ENCODE measurements around the gene ITSN2. TPM values are rescaled to one million over a fixed set of nuclear protein-coding genes. Genes with fewer than 3 reads are reported as not detected.

ITSN2 gene
- total and polyA plus RNA-seq, 2 donors (not counting 1 experiment from before 2014, with no cell fraction given) = 23.1 to 43.4 TPM

DNA sequence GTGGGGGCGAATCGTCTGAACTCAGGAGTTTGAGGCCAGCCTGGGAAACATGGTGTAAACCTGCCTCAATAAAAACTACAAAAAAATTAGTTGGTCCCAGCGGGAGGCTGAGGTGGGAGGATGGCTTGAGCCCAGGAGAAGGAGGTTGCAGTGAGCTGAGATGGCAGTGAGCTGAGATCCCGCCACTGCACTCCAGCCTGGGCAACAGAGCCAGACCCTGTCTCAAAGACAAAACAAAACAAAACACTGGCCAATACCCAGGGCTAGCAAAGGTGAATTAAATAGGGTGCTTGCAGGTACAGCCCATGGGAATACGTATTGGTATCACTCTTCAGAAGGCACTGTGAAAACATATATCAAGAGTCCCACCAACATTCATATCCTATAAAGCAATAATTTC lies 7.0 kb downstream of the ITSN2 start:
- H2AFZ ChIP-seq (ENCODE audit: low read length) = no peak overlapping the region
- H3K9ac ChIP-seq (ENCODE audit: insufficient read depth, low read length) = no peak overlapping the region
- no peak for TF ChIP-seq EZH2 (IDR thresholded peaks at IDR 0.05; ENCODE audit: low read length, missing control alignments)
- TF ChIP-seq, protein P1, sequence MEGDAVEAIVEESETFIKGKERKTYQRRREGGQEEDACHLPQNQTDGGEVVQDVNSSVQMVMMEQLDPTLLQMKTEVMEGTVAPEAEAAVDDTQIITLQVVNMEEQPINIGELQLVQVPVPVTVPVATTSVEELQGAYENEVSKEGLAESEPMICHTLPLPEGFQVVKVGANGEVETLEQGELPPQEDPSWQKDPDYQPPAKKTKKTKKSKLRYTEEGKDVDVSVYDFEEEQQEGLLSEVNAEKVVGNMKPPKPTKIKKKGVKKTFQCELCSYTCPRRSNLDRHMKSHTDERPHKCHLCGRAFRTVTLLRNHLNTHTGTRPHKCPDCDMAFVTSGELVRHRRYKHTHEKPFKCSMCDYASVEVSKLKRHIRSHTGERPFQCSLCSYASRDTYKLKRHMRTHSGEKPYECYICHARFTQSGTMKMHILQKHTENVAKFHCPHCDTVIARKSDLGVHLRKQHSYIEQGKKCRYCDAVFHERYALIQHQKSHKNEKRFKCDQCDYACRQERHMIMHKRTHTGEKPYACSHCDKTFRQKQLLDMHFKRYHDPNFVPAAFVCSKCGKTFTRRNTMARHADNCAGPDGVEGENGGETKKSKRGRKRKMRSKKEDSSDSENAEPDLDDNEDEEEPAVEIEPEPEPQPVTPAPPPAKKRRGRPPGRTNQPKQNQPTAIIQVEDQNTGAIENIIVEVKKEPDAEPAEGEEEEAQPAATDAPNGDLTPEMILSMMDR (conservative IDR thresholded peaks at IDR 0.05 in 1 of 2, IDR thresholded peaks at IDR 0.05 in 1 of 2; ENCODE audit: low read depth in 1 of 2, low read length in 2 of 2) = no peak
- no peak overlapping the region for H3K27ac ChIP-seq (ENCODE audit: insufficient read depth, low read length)
- no peaks in the 10 kb centered on the region for H3K9me3 ChIP-seq (ENCODE audit: control insufficient read depth, insufficient read depth, low read depth, low read length)
- peaks cover 38% of the 10 kb centered on the region for H3K79me2 ChIP-seq (ENCODE audit: control insufficient read depth, insufficient read depth, low read length)
- no peaks in the 10 kb centered on the region for H3K36me3 ChIP-seq (ENCODE audit: control insufficient read depth, insufficient read depth, low read length)
- no peak overlapping the region for H3K4me3 ChIP-seq (replicated peaks in 1 of 4; ENCODE audit: control extremely low read depth in 1 of 4, insufficient read depth in 1 of 4, low read depth in 3 of 4, low read length in 4 of 4)
- no peaks in the 10 kb centered on the region for H3K4me1 ChIP-seq (ENCODE audit: control insufficient read depth, extremely low read depth, insufficient read depth, low read length)
- H4K20me1 ChIP-seq (ENCODE audit: control insufficient read depth, extremely low read depth, insufficient read depth, low read length) = peaks cover 2% of the 10 kb centered on the region
- no peaks in the 10 kb centered on the region for H3K27me3 ChIP-seq (ENCODE audit: control insufficient read depth, insufficient read depth, low read length)
- no peak overlapping the region for H3K4me2 ChIP-seq (ENCODE audit: extremely low read depth, insufficient read depth, low read length)
- no peak for DNase-seq (ENCODE audit: low read depth in 2 of 2)

DNA sequence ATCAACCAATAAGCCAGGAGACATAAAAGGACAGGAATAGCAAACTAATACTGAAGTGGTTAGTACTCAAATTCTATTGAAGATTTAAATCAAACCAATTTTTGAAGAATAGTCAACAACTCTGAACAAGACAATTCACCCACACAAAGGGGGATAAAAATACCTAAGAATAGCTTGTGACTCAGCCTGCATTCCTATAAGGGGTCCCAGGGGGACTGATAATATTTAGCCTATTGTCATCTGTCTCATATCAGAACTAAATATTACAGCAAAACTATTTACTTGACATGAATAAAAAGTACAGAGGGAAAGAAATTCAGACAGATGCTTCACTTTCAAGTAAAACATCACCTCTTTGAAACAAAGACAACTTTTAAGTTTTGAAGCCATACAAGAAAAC lies 7.7 kb downstream of the ITSN2 start:
- DNase-seq (ENCODE audit: low read depth in 2 of 2) = no peak
- H3K27me3 ChIP-seq (ENCODE audit: control insufficient read depth, insufficient read depth, low read length) = no peaks in the 10 kb centered on the region
- peaks cover 37% of the 10 kb centered on the region for H3K79me2 ChIP-seq (ENCODE audit: control insufficient read depth, insufficient read depth, low read length)
- TF ChIP-seq, protein P1 (conservative IDR thresholded peaks at IDR 0.05 in 1 of 2, IDR thresholded peaks at IDR 0.05 in 1 of 2; ENCODE audit: low read depth in 1 of 2, low read length in 2 of 2) = no peak
- no peak for TF ChIP-seq EZH2 (IDR thresholded peaks at IDR 0.05; ENCODE audit: low read length, missing control alignments)
- H3K4me2 ChIP-seq (ENCODE audit: extremely low read depth, insufficient read depth, low read length) = no peak overlapping the region
- H4K20me1 ChIP-seq (ENCODE audit: control insufficient read depth, extremely low read depth, insufficient read depth, low read length) = peaks cover 2% of the 10 kb centered on the region
- H3K4me3 ChIP-seq (replicated peaks in 1 of 4; ENCODE audit: control extremely low read depth in 1 of 4, insufficient read depth in 1 of 4, low read depth in 3 of 4, low read length in 4 of 4) = no peak overlapping the region
- H3K27ac ChIP-seq (ENCODE audit: insufficient read depth, low read length) = no peak overlapping the region
- H3K9ac ChIP-seq (ENCODE audit: insufficient read depth, low read length) = no peak overlapping the region
- no peaks in the 10 kb centered on the region for H3K36me3 ChIP-seq (ENCODE audit: control insufficient read depth, insufficient read depth, low read length)
- H3K9me3 ChIP-seq (ENCODE audit: control insufficient read depth, insufficient read depth, low read depth, low read length) = no peaks in the 10 kb centered on the region
- no peak overlapping the region for H2AFZ ChIP-seq (ENCODE audit: low read length)
- no peaks in the 10 kb centered on the region for H3K4me1 ChIP-seq (ENCODE audit: control insufficient read depth, extremely low read depth, insufficient read depth, low read length)

DNA sequence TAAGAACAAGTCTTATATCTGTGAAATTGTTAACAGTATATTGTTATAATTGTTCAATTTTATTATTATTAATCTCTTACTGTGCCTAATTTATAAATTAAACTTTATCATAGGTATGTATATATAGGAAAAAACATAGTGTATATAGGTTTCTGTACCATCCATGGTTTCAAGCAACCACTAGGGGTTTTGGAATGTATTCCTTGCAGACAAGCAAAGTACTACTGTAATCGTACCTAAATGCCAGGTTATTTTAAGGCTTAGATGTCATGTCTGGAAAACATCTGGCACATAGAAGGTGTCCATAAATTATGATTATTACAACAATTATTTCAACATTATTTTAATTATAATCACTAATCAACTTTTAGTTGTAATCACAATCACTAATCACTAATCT lies 8.4 kb downstream of the ITSN2 start:
- TF ChIP-seq, protein P1 (conservative IDR thresholded peaks at IDR 0.05 in 1 of 2, IDR thresholded peaks at IDR 0.05 in 1 of 2; ENCODE audit: low read depth in 1 of 2, low read length in 2 of 2) = no peak
- no peak for TF ChIP-seq EZH2 (IDR thresholded peaks at IDR 0.05; ENCODE audit: low read length, missing control alignments)
- Histone ChIP-seq H3K4me1 (ENCODE audit: control insufficient read depth, extremely low read depth, insufficient read depth, low read length) (no peaks in the 10 kb centered on the region), H3K36me3 (ENCODE audit: control insufficient read depth, insufficient read depth, low read length) (no peaks in the 10 kb centered on the region), H2AFZ (ENCODE audit: low read length) (no peak overlapping the region), H3K9me3 (ENCODE audit: control insufficient read depth, insufficient read depth, low read depth, low read length) (no peaks in the 10 kb centered on the region), H3K79me2 (ENCODE audit: control insufficient read depth, insufficient read depth, low read length) (peaks cover 34% of the 10 kb centered on the region), H3K4me3 (replicated peaks in 1 of 4; ENCODE audit: control extremely low read depth in 1 of 4, insufficient read depth in 1 of 4, low read depth in 3 of 4, low read length in 4 of 4) (no peak overlapping the region), H3K27ac (ENCODE audit: insufficient read depth, low read length) (no peak overlapping the region), H3K9ac (ENCODE audit: insufficient read depth, low read length) (no peak overlapping the region), H3K27me3 (ENCODE audit: control insufficient read depth, insufficient read depth, low read length) (no peaks in the 10 kb centered on the region), H3K4me2 (ENCODE audit: extremely low read depth, insufficient read depth, low read length) (no peak overlapping the region), H4K20me1 (ENCODE audit: control insufficient read depth, extremely low read depth, insufficient read depth, low read length) (peaks cover 2% of the 10 kb centered on the region)
- DNase-seq (ENCODE audit: low read depth in 2 of 2) = no peak
